SIG-M5 (cell line): ENCODE data around the gene HYDIN.
"Not testable (repeated sequence)": the region's sequence is repeated elsewhere in the genome, so short reads cannot be mapped to it uniquely, and the experiment has no call there.

Experiments
- DNase-seq: peaks from one replicate; lab custom pipeline; 2025; lab: John Stamatoyannopoulos, UW

The HYDIN gene

GRCh38 chr16:70999735-71000134, 230.8 kb downstream of the HYDIN start:
- DNase-seq, result not testable (repeated sequence)

- not testable (repeated sequence) for DNase-seq
Observed at GRCh38 chr16:70995799-70996198, 234.7 kb downstream of the HYDIN start.

GRCh38 chr16:70992511-70992910, 238.0 kb downstream of the HYDIN start:
- DNase-seq, result not testable (repeated sequence)

DNA sequence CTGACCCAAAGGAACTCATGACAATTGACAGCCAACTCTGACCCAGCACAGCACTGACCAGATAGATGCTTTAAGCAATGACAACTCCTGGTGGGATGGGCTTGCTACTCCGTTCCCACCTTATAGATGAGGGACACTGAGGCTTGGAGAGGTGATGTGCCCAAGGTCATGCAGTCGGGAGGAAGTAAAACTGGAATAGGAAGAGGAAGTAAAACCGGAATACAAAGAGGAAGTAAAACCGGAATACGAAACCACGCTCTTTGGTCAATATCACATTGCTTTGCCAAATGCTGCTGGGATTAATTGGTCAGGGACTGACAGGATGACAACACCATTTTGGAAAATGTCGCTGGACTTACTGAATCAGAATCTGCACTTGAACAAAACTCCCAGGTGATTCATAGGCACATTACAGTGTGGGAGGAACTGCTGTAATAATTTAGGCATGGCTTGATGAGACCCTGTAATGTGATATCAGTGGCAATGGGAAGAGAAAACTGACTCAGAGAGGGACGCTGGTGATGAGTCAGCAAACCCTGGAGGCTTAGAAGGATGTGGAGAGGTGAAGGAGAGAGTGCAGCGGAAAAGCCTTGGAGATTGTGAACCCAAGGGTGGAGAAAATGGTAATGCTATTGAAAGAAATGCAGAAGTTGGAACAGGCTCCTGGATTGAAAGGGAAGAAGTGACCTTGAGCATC, 243.4 kb downstream of the HYDIN start:
- DNase-seq, result not testable (repeated sequence)

GRCh38 chr16:70984675-70985074, 245.8 kb downstream of the HYDIN start:
- not testable (repeated sequence) for DNase-seq

GRCh38 chr16:70968332-70968731, 262.2 kb downstream of the HYDIN start:
- DNase-seq, result not testable (repeated sequence)

- not testable (repeated sequence) for DNase-seq
Observed at GRCh38 chr16:70960169-70960568, 270.4 kb downstream of the HYDIN start.

DNA sequence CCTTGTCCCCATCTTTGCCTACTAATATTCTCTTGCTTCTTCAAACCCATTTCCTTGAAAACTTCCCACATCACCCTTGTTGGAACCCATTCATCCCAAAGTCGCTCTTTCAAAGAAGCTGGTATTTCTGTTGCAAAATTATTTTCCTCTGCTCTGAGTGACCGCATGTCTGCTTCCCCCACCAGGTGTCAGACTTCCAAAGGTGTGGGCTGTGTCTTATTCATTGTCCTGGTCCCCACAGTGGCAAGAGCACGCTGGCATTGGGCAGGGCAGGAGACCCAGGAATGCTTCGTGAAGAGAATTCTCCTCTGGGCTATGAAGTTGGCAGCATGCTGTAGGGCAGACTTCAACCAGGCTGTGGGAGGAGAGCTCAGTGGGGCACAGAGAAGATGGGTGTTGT, 275.6 kb downstream of the HYDIN start:
- not testable (repeated sequence) for DNase-seq

DNA sequence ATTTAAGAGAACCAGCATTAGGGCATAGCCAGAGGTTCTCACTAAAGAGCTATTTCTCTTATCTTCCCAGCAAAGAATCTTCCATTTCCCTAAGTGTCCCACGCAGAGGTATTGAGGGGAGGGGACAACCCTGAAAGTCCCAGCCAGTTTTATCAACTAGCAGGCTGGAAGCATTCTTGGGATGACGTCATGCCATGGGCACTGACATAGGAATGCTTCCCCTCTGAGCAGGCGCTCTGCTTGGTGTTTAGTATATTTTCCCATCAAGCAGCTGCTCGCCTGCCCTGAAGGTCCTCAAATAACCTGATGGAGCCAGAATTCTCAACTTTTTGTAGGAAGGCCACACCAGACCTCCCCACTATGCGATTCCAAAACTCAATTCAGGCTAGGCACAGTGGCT, 276.7 kb downstream of the HYDIN start:
- not testable (repeated sequence) for DNase-seq

DNA sequence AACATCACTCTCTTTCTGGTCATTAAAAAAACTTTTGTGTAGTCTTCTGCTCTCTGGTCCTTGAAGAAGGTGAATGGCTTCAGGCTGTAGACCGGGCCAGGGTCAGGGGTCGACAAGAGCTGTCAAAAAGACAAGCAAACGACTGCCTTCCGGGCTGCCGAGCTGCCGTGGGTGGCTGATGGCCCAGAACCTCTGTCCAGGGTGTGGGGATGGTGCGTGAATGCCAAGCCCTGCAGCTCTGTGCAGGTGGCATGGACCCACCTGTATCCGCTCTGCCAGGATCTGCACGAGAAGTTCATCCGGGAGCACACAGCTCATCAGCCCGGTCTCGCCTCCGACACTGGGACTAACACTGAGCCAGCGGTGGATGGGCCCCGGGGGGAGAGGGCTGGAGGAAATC, 287.0 kb downstream of the HYDIN start:
- DNase-seq, result not testable (repeated sequence)

GRCh38 chr16:70939690-70940359, 290.7 kb downstream of the HYDIN start:
- not testable (repeated sequence) for DNase-seq

DNA sequence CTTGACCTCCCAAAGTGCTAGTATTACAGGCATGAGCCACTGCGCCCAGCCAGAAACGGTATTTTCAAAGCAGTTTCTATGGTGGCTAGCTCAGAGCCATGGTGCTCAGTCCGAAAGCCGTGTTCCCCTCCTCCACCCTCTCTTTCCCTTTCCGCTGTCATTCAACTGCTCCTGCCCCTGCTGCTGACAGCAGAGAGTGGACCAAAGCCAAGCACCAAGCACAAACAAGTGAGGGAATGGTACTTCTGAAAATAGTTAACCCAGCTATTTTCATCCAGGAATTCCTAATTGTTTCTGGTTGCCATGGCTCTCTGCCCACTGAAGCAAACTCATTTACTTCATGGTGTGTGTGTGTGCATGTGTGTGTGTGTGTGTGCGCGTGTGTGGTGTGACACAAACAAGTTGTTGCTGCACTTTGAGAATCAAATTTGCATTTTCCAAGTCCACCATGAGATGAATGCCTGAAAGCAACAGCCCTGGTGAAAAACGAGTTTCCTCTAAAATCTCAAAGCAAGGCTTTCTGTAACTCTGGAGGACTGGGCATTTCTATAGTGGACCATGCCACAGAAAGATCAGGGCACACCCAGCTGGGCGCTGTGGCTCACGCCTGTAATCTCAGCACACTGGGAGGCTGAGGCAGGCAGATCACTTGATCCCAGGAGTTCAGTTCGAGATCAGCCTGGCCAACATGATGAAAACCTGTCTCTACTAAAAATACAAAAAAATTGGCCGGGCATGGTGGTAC, 293.6 kb downstream of the HYDIN start:
- DNase-seq, result not testable (repeated sequence)

DNA sequence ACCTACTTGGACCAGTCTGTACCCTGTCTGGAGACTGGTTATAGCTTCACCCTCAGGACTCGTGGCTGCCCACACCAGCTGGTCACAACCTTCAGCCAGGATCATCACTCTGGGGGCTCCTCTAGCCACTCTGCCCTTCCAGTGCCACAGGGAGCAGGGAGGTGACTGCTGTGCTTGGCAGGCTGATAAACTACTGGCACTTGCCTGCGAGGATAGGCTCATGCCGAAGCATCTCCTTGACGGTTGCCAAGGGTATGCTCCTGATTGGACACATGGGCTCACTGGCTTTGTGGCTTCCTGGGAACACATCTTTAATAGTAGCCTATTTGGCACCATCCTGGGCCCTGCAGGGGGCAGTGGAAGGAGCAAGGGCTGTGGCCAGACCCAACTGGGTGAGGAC, 295.2 kb downstream of the HYDIN start:
- not testable (repeated sequence) for DNase-seq

DNA sequence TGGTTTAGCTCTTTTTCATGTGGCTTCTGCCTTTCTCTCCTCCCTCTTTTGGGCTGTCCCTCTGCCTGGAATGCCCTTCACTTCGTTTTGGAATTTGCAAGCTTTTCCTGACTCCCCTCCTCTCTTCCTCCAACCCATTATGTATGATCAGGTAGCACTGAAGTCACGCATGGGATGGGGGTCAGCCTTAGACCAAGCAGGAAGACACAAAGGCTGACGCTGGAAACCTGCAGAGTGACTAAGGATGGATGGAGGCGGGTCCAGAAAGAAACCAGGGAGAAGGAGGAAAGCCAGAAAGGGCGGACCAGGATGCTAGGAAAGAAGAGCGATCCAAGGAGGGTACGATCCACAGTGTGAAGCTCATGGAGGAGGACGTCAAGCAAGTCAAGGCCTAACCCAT, 296.8 kb downstream of the HYDIN start:
- DNase-seq, result not testable (repeated sequence)

- DNase-seq, result not testable (repeated sequence)
Observed at GRCh38 chr16:70930757-70931156, 299.8 kb downstream of the HYDIN start.

DNA sequence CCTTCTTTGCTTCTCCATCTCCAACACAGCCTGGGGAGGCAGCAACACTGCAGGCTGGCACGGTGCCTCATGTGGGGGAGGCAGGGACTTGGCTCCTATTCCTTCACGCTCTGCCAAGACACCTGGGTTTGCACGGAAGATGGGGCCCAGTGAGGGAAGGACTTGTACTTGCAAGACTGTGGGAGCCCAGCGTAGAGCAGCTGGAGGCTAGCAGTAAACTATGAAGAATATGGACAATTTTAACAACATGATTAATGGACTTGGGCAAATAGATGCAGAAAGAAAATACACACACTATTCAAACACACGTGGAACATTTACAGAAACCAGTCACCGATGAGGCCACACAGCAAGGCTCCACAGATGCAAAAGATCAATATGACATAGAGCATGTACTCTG, 308.4 kb downstream of the HYDIN start:
- not testable (repeated sequence) for DNase-seq

- DNase-seq, result not testable (repeated sequence)
Observed at GRCh38 chr16:70920661-70921060, 309.9 kb downstream of the HYDIN start.

- not testable (repeated sequence) for DNase-seq
Observed at GRCh38 chr16:70888208-70888607, 342.3 kb downstream of the HYDIN start.

DNA sequence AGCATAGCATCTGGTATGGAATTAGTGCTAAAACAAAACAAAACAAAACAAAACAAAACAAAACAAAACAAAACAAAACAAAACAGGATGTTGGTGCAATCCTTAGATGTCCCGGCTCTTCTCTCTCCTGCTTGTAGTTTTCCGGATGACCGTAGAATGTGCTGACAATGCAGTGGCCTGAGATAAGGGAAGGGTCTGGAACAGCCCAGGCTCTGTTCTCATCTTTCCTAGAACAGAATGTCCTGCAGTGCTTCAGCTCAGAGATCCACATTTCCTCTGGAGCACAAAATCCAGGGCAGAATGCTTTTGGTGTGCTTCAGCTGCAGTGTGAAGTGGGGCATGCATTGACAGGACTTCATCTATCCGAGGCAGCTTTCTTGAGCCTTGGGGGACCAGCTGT, 345.9 kb downstream of the HYDIN start:
- not testable (repeated sequence) for DNase-seq

DNA sequence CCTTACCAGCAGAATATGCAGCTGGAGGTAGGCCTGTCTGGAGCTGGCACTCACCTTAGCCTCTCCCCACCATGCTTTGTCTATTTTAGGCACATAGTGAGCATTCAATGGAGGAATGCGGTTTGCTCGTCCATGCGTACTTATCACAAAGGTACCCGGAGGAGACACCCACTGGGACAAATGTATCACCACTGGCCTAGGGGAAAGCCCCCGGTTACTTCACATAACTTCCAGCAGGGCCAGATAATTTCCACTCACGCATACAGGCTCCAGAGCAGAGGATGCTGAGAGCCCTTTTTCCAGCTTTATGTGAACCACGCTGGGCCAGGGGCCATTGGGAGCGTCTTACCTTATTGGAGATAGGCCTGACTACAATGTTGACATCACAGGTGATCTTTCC, 348.2 kb downstream of the HYDIN start:
- not testable (repeated sequence) for DNase-seq

- not testable (repeated sequence) for DNase-seq
Observed at GRCh38 chr16:70877895-70878294, 352.6 kb downstream of the HYDIN start.

GRCh38 chr16:70876442-70876841, 354.1 kb downstream of the HYDIN start:
- not testable (repeated sequence) for DNase-seq

GRCh38 chr16:70864698-70865097, 365.8 kb downstream of the HYDIN start:
- not testable (repeated sequence) for DNase-seq
